Measurements from ENCODE around the gene ISG15. TPM values are rescaled to one million over a fixed set of nuclear protein-coding genes. Genes with fewer than 3 reads are reported as not detected.

ISG15 gene
- total and polyA plus RNA-seq, 4 donors, result 12.7 to 234 (median 131) TPM

DNA sequence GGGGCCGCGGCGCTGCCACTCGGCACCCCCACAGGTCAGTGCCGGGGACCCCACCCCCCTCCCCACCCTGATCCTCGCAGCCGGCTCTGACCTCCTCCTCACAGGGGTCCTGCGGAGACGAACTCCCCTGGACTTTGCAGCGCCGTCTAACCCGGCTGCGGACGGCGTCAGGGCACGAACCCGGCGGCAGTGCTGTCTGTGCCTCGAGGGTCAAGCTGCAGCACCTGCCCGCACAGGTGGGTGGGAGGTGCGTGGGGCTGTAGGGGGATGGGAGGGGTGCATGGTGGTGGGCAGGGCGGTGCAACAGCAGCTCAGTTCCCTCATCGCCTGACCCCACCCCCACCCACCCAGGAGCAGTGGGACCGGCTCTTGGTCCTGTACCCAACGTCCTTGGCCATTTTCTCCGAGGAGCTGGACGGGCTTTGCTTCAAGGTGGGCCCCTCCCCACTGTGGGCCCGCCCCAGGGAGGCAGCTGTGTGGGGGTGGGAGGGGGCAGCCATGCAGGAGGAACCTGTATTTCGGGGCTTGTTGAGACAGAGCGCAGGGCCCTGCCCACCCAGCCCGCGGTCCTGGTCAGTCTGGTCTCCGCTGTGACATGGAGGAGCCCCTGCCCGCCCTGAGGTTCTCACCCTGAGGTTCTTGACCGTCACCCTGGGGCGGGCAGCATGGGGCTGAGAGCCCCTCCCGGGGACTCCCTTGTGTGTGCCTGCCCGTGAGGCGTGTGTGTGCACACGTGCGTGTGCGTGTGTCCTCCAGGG lies 42.1 kb upstream of the ISG15 start:
- Histone ChIP-seq H3K4me1 (ENCODE audit: control insufficient read depth in 5 of 5, insufficient read depth in 5 of 5, low read length in 5 of 5) (peaks cover 0 to 13% (median 0%) of the 10 kb centered on the region in 5 donors), H3K36me3 (ENCODE audit: control insufficient read depth in 4 of 4, insufficient read depth in 4 of 4, low read length in 4 of 4) (no peaks in the 10 kb centered on the region), H3K9me3 (ENCODE audit: control insufficient read depth in 4 of 4, insufficient read depth in 3 of 4, low read length in 3 of 4) (no peaks in the 10 kb centered on the region), H3K4me3 (no peak overlapping the region), H3K27ac (ENCODE audit: low read depth in 1 of 2, low read length in 1 of 2) (no peak overlapping the region), H3K27me3 (ENCODE audit: control insufficient read depth in 3 of 3, insufficient read depth in 3 of 3, low read length in 2 of 3) (peaks cover 0 to 52% (median 16%) of the 10 kb centered on the region in 3 donors), H3K9ac (ENCODE audit: insufficient read depth in 1 of 2, low read length in 2 of 2) (no peak overlapping the region)
- WGBS, 2 donors, result 35 to 48% methylated on average over 41 to 42 of the region's 42 CpGs
- ATAC-seq (ENCODE audit: insufficient read depth, low FRiP score), result no peak
- TF ChIP-seq, protein P1, sequence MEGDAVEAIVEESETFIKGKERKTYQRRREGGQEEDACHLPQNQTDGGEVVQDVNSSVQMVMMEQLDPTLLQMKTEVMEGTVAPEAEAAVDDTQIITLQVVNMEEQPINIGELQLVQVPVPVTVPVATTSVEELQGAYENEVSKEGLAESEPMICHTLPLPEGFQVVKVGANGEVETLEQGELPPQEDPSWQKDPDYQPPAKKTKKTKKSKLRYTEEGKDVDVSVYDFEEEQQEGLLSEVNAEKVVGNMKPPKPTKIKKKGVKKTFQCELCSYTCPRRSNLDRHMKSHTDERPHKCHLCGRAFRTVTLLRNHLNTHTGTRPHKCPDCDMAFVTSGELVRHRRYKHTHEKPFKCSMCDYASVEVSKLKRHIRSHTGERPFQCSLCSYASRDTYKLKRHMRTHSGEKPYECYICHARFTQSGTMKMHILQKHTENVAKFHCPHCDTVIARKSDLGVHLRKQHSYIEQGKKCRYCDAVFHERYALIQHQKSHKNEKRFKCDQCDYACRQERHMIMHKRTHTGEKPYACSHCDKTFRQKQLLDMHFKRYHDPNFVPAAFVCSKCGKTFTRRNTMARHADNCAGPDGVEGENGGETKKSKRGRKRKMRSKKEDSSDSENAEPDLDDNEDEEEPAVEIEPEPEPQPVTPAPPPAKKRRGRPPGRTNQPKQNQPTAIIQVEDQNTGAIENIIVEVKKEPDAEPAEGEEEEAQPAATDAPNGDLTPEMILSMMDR (IDR thresholded peaks at IDR 0.05; ENCODE audit: control extremely low read depth, extremely low read depth), result no peak
- no peak for DNase-seq

DNA sequence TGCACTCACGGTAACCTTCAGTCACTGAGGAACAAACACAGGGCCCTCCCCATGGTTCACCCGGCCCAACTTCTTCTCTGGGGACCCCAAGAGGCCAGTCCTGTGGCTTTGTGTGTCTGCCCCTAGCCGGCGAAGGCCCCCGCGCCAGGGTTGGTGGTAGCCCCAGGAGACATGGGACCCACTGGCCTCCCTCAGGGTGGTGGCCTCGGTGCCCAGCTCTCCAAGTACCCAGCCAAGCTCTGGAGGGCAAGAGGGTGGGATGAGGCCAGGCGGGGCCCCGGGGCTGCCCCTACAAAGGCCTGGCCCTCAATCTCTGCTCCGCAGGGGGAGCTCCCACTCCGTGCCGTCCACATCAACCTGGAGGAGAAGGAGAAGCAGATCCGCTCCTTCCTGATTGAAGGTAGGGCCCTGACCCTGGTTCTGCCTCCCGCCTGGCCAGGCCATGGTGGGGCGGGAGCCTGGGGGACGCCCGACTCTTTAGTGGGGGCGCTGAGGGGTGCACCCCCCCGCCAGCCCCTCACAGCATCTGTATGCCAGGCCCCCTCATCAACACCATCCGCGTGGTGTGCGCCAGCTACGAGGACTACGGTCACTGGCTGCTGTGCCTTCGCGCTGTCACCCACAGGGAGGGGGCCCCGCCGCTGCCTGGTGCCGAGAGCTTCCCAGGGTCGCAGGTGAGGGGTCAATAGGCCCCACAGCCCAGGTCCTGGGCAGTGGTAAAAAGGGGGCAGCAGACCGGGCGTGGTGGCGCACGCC lies 41.4 kb upstream of the ISG15 start:
- TF ChIP-seq, protein P1 (IDR thresholded peaks at IDR 0.05; ENCODE audit: control extremely low read depth, extremely low read depth), result no peak
- DNase-seq (no peak), ATAC-seq (ENCODE audit: insufficient read depth, low FRiP score) (no peak)
- H3K36me3 ChIP-seq (ENCODE audit: control insufficient read depth in 4 of 4, insufficient read depth in 4 of 4, low read length in 4 of 4), result no peaks in the 10 kb centered on the region
- H3K9ac ChIP-seq (ENCODE audit: insufficient read depth in 1 of 2, low read length in 2 of 2), result no peak overlapping the region
- no peak overlapping the region for H3K4me3 ChIP-seq
- no peaks in the 10 kb centered on the region for H3K9me3 ChIP-seq (ENCODE audit: control insufficient read depth in 4 of 4, insufficient read depth in 3 of 4, low read length in 3 of 4)
- whole genome bisulfite sequencing, 2 donors, result 80 to 82% methylated on average over 31 to 34 of the region's 34 CpGs
- H3K27ac ChIP-seq (ENCODE audit: low read depth in 1 of 2, low read length in 1 of 2), result no peak overlapping the region
- peaks cover 0 to 9% (median 0%) of the 10 kb centered on the region in 5 donors for H3K4me1 ChIP-seq (ENCODE audit: control insufficient read depth in 5 of 5, insufficient read depth in 5 of 5, low read length in 5 of 5)
- H3K27me3 ChIP-seq (ENCODE audit: control insufficient read depth in 3 of 3, insufficient read depth in 3 of 3, low read length in 2 of 3), result peaks cover 0 to 52% (median 16%) of the 10 kb centered on the region in 3 donors

DNA sequence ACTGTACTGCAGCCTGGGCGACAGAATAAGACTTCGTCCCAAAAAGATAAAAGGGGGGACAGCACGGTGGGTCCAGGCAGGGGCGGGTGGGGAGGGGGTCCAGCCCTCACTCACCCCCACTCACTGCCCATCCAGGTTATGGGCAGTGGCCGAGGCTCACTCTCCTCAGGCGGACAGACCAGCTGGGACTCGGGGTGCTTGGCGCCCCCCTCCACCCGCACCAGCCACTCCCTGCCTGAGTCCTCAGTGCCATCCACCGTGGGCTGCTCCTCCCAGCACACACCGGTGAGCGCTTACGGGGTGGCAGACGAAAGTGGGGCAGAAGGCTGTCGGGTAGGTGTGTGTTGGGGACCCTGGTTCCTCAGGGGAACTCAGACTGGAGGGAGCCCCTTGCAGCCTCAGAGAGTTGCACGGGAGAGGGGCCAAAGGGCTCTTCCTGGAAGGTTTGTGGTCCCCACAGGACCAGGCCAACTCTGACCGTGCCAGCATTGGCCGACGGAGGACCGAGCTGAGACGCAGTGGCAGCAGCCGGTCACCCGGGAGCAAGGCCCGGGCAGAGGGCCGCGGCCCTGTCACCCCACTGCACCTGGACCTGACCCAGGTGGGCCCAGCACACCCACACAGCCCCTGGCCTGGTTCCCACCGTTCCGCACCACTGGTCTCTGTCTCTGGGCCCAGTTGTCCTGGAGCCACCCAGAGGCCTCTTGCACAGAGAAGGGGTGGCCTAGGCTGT lies 40.4 kb upstream of the ISG15 start:
- H3K9me3 ChIP-seq (ENCODE audit: control insufficient read depth in 4 of 4, insufficient read depth in 3 of 4, low read length in 3 of 4), result no peaks in the 10 kb centered on the region
- no peaks in the 10 kb centered on the region for H3K36me3 ChIP-seq (ENCODE audit: control insufficient read depth in 4 of 4, insufficient read depth in 4 of 4, low read length in 4 of 4)
- H3K4me1 ChIP-seq (ENCODE audit: control insufficient read depth in 5 of 5, insufficient read depth in 5 of 5, low read length in 5 of 5), result peaks cover 0 to 6% (median 0%) of the 10 kb centered on the region in 5 donors
- 85 to 86% methylated on average over 25 to 28 of the region's 28 CpGs for WGBS, 2 donors
- no peak overlapping the region for H3K27ac ChIP-seq (ENCODE audit: low read depth in 1 of 2, low read length in 1 of 2)
- no peak overlapping the region for H3K9ac ChIP-seq (ENCODE audit: insufficient read depth in 1 of 2, low read length in 2 of 2)
- ATAC-seq (ENCODE audit: insufficient read depth, low FRiP score) (no peak), DNase-seq (no peak)
- TF ChIP-seq, protein P1 (IDR thresholded peaks at IDR 0.05; ENCODE audit: control extremely low read depth, extremely low read depth), result no peak
- no peak overlapping the region for H3K4me3 ChIP-seq
- peaks cover 0 to 48% (median 16%) of the 10 kb centered on the region in 3 donors for H3K27me3 ChIP-seq (ENCODE audit: control insufficient read depth in 3 of 3, insufficient read depth in 3 of 3, low read length in 2 of 3)
